Anterior cingulate cortex (tissue), 58 donors: ENCODE measurements around the gene NR1D1.

ENCODE experiments used
- DNase-seq, 58 donors: peaks; one replicate each; lab custom pipeline; 2025; lab: John Stamatoyannopoulos, UW

NR1D1 gene

GRCh38 chr17:40086150-40087044, 14.0 kb downstream of the NR1D1 start:
- DNase-seq = peak in 6 of 58 donors; percentile 24 to 56 (median 30)

DNA sequence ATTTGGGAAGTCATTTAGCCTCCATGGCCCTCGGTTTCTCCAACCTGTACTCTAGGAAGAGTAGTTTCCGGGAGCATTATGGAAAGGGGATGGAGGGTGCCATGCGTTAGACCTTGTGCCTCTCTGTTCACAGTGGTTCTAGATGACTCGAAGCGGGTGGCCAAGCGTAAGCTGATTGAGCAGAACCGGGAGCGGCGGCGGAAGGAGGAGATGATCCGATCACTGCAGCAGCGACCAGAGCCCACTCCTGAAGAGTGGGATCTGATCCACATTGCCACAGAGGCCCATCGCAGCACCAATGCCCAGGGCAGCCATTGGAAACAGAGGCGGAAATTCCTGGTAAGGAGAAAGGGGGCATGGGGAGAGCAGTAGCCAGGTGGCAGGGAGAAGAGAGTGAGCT, 15.9 kb downstream of the NR1D1 start:
- DNase-seq = no peak

- DNase-seq = no peak
Measured at GRCh38 chr17:40079545-40079944, 20.8 kb downstream of the NR1D1 start.

DNA sequence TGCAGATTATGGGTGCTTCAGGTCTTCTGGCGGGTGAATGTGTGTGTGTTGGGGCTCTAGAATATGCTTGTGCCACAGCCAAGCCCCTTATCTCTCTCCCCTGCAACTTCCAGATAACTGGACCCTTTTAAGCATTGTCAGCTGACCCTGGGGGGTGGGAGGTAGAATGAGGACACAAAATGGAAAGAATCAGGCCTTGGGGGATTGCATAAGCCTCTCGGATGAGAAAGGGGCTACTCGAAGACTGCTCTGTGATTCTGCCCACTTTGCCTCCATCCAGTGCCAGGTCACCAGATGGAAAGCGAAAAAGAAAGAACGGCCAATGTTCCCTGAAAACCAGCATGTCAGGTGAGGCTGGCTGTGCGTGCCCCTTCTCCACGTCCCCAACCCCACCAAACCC, 23.8 kb downstream of the NR1D1 start:
- no peak for DNase-seq

GRCh38 chr17:40075942-40076498, 24.4 kb downstream of the NR1D1 start:
- DNase-seq = no peak

DNA sequence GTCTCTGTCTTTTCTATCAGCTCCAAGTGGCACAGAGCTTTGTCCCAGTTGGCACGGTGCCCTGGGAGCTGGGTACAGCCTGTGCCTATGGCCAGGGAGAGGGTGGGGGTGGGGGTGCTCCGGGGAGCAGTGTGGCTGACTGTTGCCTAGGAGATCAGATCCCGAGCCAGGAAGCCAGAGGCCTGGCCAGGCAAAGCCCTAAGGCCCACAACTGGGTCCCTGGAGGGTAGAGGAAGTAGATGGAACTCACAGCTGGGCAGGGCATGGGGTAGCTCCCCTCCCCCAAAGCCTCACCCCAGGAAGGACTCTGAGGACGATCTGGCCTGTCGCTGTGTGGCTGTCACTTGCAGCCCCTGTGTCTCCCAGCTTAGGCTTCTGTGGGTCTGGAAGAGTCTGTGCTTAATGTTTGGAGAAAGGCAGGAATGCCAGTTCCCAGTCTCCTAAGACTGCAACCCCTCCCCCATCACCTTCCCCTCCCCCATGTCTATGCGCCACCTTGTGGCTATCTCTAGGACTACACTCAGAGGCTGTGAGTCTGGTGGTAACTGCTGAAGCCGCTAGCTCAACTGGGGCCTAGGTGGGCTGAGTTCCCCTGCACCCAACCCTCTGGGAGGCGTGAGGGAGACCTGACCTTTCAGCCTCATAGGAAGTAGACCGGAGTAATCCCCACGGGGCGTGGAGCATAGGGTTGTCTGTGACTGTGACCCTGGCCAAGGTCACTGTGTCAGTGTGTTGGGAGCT, 25.0 kb downstream of the NR1D1 start:
- DNase-seq = peak in 54 of 58 donors; percentile 55 to 91 (median 82)

DNA sequence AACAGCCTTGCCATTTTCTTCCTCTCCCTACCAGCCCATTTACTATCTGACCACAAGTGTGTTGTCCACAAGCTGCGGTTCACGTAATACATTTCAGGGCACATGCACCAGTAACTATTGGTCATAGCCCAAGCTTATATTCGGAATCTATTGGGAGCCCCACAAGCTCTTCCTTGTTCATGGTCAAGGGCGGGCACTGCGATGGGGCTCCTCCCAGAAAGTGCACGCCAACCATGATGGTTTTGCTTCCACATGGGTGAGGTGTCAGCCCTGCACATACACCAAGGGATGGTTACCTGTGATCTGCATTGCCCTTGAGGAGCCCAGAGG, 25.6 kb downstream of the NR1D1 start:
- no peak for DNase-seq

GRCh38 chr17:40074175-40074512, 26.2 kb downstream of the NR1D1 start:
- DNase-seq = no peak

- DNase-seq = peak in 1 of 58 donors; percentile 24
Measured at GRCh38 chr17:40073454-40074174, 26.8 kb downstream of the NR1D1 start.

DNA sequence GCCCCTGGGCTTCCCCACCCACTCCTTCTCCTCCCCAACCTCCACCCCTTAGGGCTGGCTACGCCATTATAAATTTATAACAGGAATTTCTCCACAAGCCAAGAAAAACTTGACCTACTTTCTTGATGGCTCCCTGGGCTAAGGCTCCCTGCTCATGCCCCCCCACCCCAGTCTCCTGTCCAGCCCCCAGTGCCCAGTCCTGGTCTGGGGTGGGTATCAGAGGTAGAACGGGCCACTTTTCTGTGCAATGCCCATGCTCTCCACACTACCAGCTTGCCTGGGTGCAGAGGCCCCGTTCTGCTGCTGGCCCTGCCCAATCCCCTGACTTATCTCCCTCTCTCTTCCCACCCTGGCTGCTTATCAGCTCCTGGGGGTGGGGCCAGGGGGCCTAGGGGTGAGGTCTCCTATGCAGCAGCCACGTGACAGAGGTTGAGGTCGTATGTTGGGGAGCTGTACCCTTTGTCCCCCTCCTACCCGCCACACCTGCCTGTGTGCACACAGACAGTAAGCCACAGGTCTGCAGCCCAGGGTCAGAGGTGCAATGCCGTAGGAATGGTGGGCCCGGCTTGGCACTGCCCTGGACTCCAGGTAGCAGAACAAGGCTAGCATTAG, 27.5 kb downstream of the NR1D1 start:
- peak in 2 of 58 donors; percentile 57 to 72 for DNase-seq

DNA sequence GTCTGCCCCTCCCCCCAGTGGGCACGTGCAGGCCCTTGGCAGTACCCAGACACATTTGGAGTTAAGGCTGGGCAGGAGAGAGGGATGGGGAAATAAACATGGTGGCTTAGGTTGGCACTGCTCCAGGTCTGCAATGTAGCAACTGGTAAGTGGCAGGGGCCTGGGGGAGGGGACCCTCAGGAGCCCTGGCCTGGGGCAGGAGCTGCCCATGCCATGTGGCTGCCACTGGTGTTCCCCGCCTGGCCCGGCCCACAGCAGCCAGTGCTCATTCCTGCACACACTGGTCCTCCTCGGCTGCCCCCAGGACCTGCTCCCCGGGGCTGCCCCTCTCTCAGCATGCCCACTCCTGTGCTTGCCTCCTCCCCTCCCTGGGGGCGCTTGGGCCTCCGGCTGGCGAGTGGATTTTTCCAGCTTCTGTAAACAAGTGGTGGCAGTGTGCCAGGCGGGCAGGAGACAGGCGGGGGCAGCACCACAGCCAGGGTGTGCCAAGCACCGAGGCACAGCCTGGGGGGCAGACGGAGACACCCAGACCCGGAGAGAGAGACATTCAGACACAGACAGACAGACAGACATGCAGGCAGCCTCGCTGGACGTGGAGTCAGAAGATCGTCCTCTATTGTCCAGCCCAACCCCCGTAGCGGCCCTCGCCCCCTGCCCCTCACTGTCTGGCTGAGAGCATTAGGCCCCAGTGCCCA, 28.2 kb downstream of the NR1D1 start:
- DNase-seq = peak in 55 of 58 donors; percentile 54 to 96 (median 90)

DNA sequence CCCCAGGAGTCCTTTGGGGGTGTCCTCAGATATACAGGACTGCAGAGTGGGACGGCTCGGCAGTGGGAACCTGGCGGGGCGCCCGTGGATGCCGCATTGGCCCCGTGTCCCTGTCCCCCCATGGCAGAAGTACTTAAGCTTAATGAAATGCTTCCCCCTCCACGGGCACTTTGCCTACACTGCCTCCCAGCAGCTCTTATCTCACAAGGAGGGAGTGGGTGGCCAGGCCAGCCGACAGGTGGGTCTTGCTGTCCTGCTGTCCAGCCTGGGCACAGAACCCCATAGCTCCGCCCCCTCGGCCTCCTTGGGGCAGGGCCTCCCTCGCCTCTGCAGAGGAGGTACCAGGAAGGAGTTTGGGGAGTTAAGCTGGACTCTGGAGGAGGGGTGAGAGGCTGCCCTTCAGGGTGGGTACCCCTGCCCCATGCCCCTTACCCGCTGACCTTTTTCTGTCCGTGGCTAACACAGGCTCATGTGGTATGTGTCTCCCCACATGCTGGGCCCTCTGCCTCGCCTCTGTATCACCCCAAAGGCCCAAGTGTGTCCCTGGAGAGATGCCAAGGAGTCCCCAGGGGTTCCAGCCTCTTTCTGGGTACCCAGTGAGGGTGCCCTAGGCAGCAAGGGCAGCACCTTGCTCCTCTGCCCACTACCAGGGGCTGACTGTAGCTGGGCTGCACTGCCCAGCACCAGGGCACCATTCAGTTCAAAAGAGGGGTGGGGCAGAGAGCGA, 28.9 kb downstream of the NR1D1 start:
- peak in 28 of 58 donors; percentile 36 to 76 (median 58) for DNase-seq

- no peak for DNase-seq
Measured at GRCh38 chr17:40070709-40071312, 29.6 kb downstream of the NR1D1 start.

DNA sequence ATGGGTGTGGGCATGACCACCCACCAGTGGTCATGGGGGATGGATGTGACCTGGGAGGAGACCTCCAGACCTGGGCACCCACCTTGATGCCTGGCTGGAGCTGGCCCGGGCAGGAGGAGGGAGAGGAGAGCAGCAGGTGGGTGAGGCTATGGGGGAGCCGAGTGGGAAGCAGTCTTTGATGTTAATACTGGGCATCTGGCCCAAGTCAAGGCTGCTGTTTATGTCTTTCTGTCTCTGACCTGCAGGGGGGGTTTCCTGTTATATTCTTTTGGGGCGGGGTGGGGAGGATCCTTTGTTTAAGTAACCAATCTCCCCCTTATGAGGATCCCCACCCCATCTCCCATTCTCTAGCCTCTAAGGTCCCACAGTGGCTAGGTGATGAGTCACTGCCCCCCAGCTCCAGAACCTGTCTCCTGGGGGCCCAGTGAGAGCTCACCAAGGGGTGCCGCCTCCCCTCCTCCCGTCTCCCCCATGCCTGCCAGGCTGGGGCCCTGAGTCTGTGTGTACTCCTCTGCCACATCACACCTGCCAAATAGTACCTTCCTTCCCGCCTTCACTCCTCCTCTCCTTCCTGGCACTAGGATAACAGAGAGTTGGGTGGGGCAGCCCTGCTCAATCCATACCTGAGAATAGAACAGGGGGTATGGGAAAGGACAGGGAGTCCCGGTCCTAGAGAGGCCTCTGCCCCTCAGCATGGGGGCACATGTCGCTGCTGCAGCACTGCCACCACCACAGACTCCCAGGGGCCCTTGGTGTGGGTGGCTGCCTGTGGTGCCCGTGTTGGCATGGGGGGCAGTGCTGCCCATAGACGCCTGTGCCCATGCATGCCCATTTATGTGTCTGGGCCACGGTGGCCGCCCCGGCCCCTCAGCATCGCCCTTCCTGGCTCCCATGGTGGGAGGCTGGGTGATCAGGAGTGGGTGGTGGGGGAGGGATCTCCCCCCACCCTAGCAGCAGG, 30.4 kb downstream of the NR1D1 start:
- DNase-seq = peak in 6 of 58 donors; percentile 44 to 65 (median 46)

DNA sequence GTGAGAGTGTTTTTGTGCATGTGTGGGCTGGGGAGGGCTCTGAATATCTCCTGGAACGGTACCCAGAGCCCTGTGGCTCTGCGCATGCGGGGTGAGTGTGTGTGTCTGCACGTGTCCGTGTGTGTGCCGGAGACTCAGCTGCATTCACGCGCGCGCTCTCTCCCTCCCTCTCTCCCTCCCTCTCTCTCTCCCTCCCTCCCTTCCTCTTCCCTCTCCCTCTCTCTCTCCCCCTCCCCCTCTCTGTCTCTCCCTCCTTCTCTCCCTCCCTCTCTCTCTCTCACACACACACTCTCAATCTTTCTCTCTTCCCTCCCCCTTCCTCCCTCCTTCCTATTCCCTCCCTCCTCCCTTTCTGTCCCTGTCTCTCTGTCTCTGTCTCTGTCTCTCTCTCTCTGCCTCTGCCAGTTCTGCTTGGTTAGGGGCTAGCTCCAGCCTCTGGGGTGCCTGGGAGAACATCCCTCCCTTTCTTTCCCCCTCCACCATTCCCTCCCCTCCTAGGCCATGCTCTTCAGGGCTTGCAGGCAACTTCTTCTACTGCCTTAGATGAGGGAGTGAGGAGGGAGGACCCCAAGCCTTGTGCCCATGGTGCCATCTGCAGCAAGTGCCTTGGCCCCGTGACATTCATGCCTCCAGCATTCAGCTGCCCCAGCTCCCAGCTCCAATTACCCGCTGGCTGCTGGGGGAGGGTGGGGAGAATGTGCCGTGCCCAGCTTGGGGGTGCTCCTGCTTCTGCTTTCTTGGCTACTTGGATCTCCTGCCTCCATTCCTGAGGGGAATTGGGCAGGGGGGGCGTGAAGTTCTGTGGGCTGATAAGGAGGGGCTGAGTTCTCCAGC, 31.3 kb downstream of the NR1D1 start:
- peak; percentile 60 to 97 (median 91) for DNase-seq

GRCh38 chr17:40068584-40068916, 31.8 kb downstream of the NR1D1 start:
- DNase-seq = peak in 1 of 58 donors; percentile 77
